A673 (cell line): ENCODE results near the gene RABL6.

ENCODE experiments used
- EZH2 ChIP-seq: fragments of 200-600 bp; sonication (generic); IDR thresholded peaks from 2 replicates; pipeline ENCODE4 v1.6.1; 2017; ENCODE audit warnings: borderline replicate concordance, low read depth, mild to moderate bottlenecking, mixed read lengths, antibody characterized with exemption, low read length; ENCODE audit not compliant: poor library complexity, severe bottlenecking
- TF ChIP-seq, protein P1 (sequence below): fragments of 300-800, 200-600 bp; sonication (generic); conservative IDR thresholded peaks from 2 replicates; pipeline ENCODE4 v1.5.1; 2017; ENCODE audit warnings: low read depth, mild to moderate bottlenecking, antibody characterized with exemption, low read length, moderate library complexity, mixed read lengths

DNA sequence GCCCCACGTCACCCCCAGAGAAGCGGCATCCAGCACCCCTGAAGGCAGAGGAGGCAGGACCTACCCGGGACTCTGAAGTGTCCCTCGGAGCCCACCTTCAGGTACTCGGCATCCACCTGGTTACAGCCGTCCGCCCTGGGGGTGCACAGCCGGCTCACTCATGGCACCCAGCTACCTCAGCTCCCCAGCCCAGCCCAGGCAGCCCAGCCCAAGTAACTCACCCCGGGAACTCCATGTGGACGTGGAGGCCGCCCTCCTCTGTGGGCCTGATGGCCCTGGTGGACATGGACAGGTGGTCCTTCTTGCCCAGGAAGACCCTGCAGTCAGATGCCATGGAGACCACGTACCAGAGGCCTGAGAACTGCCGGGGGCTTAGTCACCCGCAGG, 44.1 kb upstream of the RABL6 start:
- TF ChIP-seq, protein P1, sequence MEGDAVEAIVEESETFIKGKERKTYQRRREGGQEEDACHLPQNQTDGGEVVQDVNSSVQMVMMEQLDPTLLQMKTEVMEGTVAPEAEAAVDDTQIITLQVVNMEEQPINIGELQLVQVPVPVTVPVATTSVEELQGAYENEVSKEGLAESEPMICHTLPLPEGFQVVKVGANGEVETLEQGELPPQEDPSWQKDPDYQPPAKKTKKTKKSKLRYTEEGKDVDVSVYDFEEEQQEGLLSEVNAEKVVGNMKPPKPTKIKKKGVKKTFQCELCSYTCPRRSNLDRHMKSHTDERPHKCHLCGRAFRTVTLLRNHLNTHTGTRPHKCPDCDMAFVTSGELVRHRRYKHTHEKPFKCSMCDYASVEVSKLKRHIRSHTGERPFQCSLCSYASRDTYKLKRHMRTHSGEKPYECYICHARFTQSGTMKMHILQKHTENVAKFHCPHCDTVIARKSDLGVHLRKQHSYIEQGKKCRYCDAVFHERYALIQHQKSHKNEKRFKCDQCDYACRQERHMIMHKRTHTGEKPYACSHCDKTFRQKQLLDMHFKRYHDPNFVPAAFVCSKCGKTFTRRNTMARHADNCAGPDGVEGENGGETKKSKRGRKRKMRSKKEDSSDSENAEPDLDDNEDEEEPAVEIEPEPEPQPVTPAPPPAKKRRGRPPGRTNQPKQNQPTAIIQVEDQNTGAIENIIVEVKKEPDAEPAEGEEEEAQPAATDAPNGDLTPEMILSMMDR: no peak
- no peak for TF ChIP-seq EZH2
